ENCODE results near the gene TNRC18. TPM values are rescaled to one million over a fixed set of nuclear protein-coding genes. Genes with fewer than 3 reads are reported as not detected.

The TNRC18 gene
- total and polyA plus RNA-seq, 2 of the 8 experiments (the other 6 are each of a cell fraction or from before 2014, with no cell fraction given) = 1.7 to 8.6 TPM

GRCh38 chr7:5310822-5311405 lies 112.7 kb downstream of the TNRC18 start (continued):
- no peak for TF ChIP-seq ATF3 (IDR thresholded peaks at IDR 0.05; ENCODE audit: insufficient read depth, low read depth, low read length)
- TF ChIP-seq GABPA (IDR thresholded peaks at IDR 0.05; ENCODE audit: borderline replicate concordance, insufficient read depth, low read length) = no peak
- TF ChIP-seq BCL11A (IDR thresholded peaks at IDR 0.05; ENCODE audit: low read depth in 2 of 2, low read length in 2 of 2) = no peak
- TF ChIP-seq NRF1 (IDR thresholded peaks at IDR 0.05; ENCODE audit: low read depth, low read length) = no peak
- no peak for TF ChIP-seq BACH1 (IDR thresholded peaks at IDR 0.05; ENCODE audit: low read length)
